ENCODE measurements around the gene PARD6B. TPM values are rescaled to one million over a fixed set of nuclear protein-coding genes. Genes with fewer than 3 reads are reported as not detected.
"Not testable (repeated sequence)": the region's sequence is repeated elsewhere in the genome, so short reads cannot be mapped to it uniquely, and the experiment has no call there.

PARD6B gene
- total RNA-seq, 1 experiment from 2014 or later = 16.6 TPM

GRCh38 chr20:50746138-50746940 is 15.0 kb downstream of the PARD6B start:
- peak; percentile 41 for DNase-seq (ENCODE audit: low read depth)

- no peak for DNase-seq (ENCODE audit: low read depth)
Observed at GRCh38 chr20:50747275-50747674, 15.9 kb downstream of the PARD6B start.

GRCh38 chr20:50750145-50750671 is 18.8 kb downstream of the PARD6B start:
- no peak for DNase-seq (ENCODE audit: low read depth)

- no peak for DNase-seq (ENCODE audit: low read depth)
Observed at GRCh38 chr20:50753152-50753551, 21.8 kb downstream of the PARD6B start.

- no peak for DNase-seq (ENCODE audit: low read depth)
Observed at GRCh38 chr20:50754420-50754819, 23.0 kb downstream of the PARD6B start.

- DNase-seq (ENCODE audit: low read depth) = no peak
Observed at GRCh38 chr20:50756447-50756846, 25.1 kb downstream of the PARD6B start.

GRCh38 chr20:50758469-50758868 is 27.1 kb downstream of the PARD6B start:
- DNase-seq (ENCODE audit: low read depth) = peak; percentile 81

GRCh38 chr20:50758992-50759391 is 27.6 kb downstream of the PARD6B start:
- DNase-seq (ENCODE audit: low read depth) = no peak

- no peak for DNase-seq (ENCODE audit: low read depth)
Observed at GRCh38 chr20:50759678-50760077, 28.3 kb downstream of the PARD6B start.

- peak; percentile 76 for DNase-seq (ENCODE audit: low read depth)
Observed at GRCh38 chr20:50762045-50762422, 30.7 kb downstream of the PARD6B start.

GRCh38 chr20:50762435-50763220 is 31.2 kb downstream of the PARD6B start:
- DNase-seq (ENCODE audit: low read depth) = peak; percentile 91

GRCh38 chr20:50763550-50764458 is 32.4 kb downstream of the PARD6B start:
- peak; percentile 45 for DNase-seq (ENCODE audit: low read depth)

GRCh38 chr20:50765251-50765650 is 33.9 kb downstream of the PARD6B start:
- DNase-seq (ENCODE audit: low read depth) = peak; percentile 36

- DNase-seq (ENCODE audit: low read depth) = no peak
Observed at GRCh38 chr20:50765674-50766073, 34.3 kb downstream of the PARD6B start.

GRCh38 chr20:50766955-50767809 is 35.8 kb downstream of the PARD6B start:
- peak; percentile 43 for DNase-seq (ENCODE audit: low read depth)

- not testable (repeated sequence) for DNase-seq (ENCODE audit: low read depth)
Observed at GRCh38 chr20:50768991-50769390, 37.6 kb downstream of the PARD6B start.

GRCh38 chr20:50769551-50770085 is 38.2 kb downstream of the PARD6B start:
- not testable (repeated sequence) for DNase-seq (ENCODE audit: low read depth)

- peak; percentile 90 for DNase-seq (ENCODE audit: low read depth)
Observed at GRCh38 chr20:50771419-50772080, 40.2 kb downstream of the PARD6B start.

GRCh38 chr20:50772420-50773185 is 41.2 kb downstream of the PARD6B start:
- no peak for DNase-seq (ENCODE audit: low read depth)
